Liver (tissue), 3 donors: ENCODE measurements around the gene IRF2.

ENCODE experiments used
- CTCF ChIP-seq: fragments of 150-350 bp; IDR thresholded peaks from 2 replicates; pipeline ENCODE4 v1.5.1; 2017; ENCODE audit warnings: improper control_type of control experiment, low read depth, low read length; ENCODE audit not compliant: missing input control
- EGR1 ChIP-seq, 2 donors: IDR thresholded peaks; 2 replicates each; pipeline ENCODE4 v1.6.1; 2016 to 2018; ENCODE audit warnings: antibody characterized with exemption in 2 of 2, low read depth in 2 of 2
- GABPA ChIP-seq, 2 donors: IDR thresholded peaks in 1 of 2; conservative IDR thresholded peaks in 1 of 2; 2 replicates each; pipeline ENCODE4 v1.6.1; 2016; ENCODE audit warnings: antibody characterized with exemption in 2 of 2, mild to moderate bottlenecking in 1 of 2, moderate library complexity in 1 of 2
- JUND ChIP-seq, 2 donors: IDR thresholded peaks; 2 replicates each; pipeline ENCODE4 v1.6.1; 2016; ENCODE audit warnings: antibody characterized with exemption in 2 of 2
- RAD21 ChIP-seq, 2 donors: IDR thresholded peaks; 2 replicates each; pipeline ENCODE4 v1.6.1; 2016; ENCODE audit warnings: antibody characterized with exemption in 2 of 2, mild to moderate bottlenecking in 2 of 2
- REST ChIP-seq: IDR thresholded peaks from 2 replicates; pipeline ENCODE4 v1.6.1; 2016; ENCODE audit warnings: antibody characterized with exemption, mild to moderate bottlenecking
- SP1 ChIP-seq: IDR thresholded peaks from 2 replicates; pipeline ENCODE4 v1.6.1; 2018; ENCODE audit warnings: antibody characterized with exemption, mild to moderate bottlenecking
- TAF1 ChIP-seq: conservative IDR thresholded peaks from 2 replicates; pipeline ENCODE4 v1.6.1; 2016; ENCODE audit warnings: antibody characterized with exemption, mild to moderate bottlenecking
- YY1 ChIP-seq: IDR thresholded peaks from 2 replicates; pipeline ENCODE4 v1.6.1; 2016; ENCODE audit warnings: antibody characterized with exemption, mild to moderate bottlenecking
- TF ChIP-seq, protein P1 (sequence below): IDR thresholded peaks from 2 replicates; pipeline ENCODE4 v1.6.1; 2016; ENCODE audit warnings: antibody characterized with exemption
- donor health status: healthy.
- donor health status: healthy.

DNA sequence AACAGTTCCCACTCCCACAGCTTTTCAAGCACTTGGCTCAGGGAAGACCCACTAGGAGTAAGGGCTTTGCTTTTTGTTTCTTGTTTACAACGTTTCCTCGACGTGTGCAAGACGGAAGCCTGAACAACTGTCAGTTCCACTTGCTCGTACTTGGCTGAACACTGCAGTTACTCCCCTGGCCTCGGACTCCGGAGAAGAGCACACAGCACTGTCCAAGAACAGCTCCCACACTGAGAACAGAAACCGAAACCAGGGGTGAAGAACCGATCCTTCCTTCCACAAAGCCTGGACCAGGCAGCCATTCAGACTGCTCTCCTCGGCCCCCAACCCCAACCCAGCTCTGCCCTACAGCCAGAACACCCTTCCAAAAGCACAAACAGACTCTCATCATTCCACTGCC is 25.5 kb downstream of the IRF2 start:
- no peak for TF ChIP-seq REST
- TF ChIP-seq CTCF: no peak
- TF ChIP-seq RAD21 (IDR thresholded peaks at IDR 0.05): peak in 1 of 2 donors; percentile 52
- TF ChIP-seq, protein P1, sequence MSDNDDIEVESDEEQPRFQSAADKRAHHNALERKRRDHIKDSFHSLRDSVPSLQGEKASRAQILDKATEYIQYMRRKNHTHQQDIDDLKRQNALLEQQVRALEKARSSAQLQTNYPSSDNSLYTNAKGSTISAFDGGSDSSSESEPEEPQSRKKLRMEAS: peak; percentile 36
- no peak for TF ChIP-seq EGR1 (IDR thresholded peaks at IDR 0.05; ENCODE audit: low read depth in 2 of 2)
- no peak for TF ChIP-seq TAF1
- no peak for TF ChIP-seq JUND (IDR thresholded peaks at IDR 0.05)
- TF ChIP-seq GABPA (IDR thresholded peaks at IDR 0.05 in 1 of 2, conservative IDR thresholded peaks at IDR 0.05 in 1 of 2): no peak
- TF ChIP-seq SP1: no peak
- TF ChIP-seq YY1: peak; percentile 65
